ENCODE data around the gene GOLGA8N.
"Not testable (repeated sequence)": the region's sequence is repeated elsewhere in the genome, so short reads cannot be mapped to it uniquely, and the experiment has no call there.

- TF ChIP-seq CTCF (IDR thresholded peaks at IDR 0.05; ENCODE audit: low read depth, low read length, missing input control); YY1 (IDR thresholded peaks at IDR 0.05); ATF3 (IDR thresholded peaks at IDR 0.05); GABPA (IDR thresholded peaks at IDR 0.05 in 1 of 2, conservative IDR thresholded peaks at IDR 0.05 in 1 of 2): not testable (repeated sequence)
These were observed 38.7 kb upstream of the GOLGA8N start for GRCh38 chr15:32554587-32554986.

Data from liver (tissue), 3 donors.